Erythroblast (primary cell): ENCODE results near the gene LBH.
A peak's percentile ranks its signal among the peaks of the same experiment; 100 is the strongest.

Experiments used
- GATA1 ChIP-seq: IDR thresholded peaks from 2 replicates; pipeline ENCODE4 v1.6.1; 2011; ENCODE audit warnings: low read depth, mild to moderate bottlenecking, control low read depth, low read length, moderate library complexity
- POLR2A ChIP-seq: IDR thresholded peaks from 2 replicates; pipeline ENCODE4 v1.6.1; 2011; ENCODE audit warnings: mild to moderate bottlenecking, low read length

- TF ChIP-seq POLR2A: peak; percentile 18
- TF ChIP-seq GATA1: no peak
Observed at GRCh38 chr2:30234180-30234971, 3.0 kb downstream of the LBH start.
